Nephron (organoid): ENCODE measurements around the gene HIPK2.

Experiments
- H3K27ac Mint-ChIP-seq, 3 experiments: 2 replicates each; pipeline ENCODE4 v1.8.0; 2020; ENCODE audit warnings: mixed read lengths in 3 of 3, mild to moderate bottlenecking in 2 of 3, moderate library complexity in 1 of 3
- H3K27me3 Mint-ChIP-seq: 2 replicates; pipeline ENCODE4 v1.8.0; 2021; ENCODE audit warnings: low read depth, mild to moderate bottlenecking, moderate library complexity, mixed read lengths
- H3K36me3 Mint-ChIP-seq: 2 replicates; pipeline ENCODE4 v1.8.0; 2020; ENCODE audit warnings: low read depth, mixed read lengths
- H3K4me1 Mint-ChIP-seq: 2 replicates; pipeline ENCODE4 v1.8.0; 2020; ENCODE audit warnings: mixed read lengths
- H3K4me3 Mint-ChIP-seq, 3 experiments: 2 replicates each; pipeline ENCODE4 v1.8.0; 2020; ENCODE audit warnings: mild to moderate bottlenecking in 3 of 3, mixed read lengths in 3 of 3, moderate library complexity in 2 of 3
- H3K9me3 Mint-ChIP-seq: 2 replicates; pipeline ENCODE4 v1.8.0; 2020; ENCODE audit warnings: mixed read lengths
- CTCF ChIP-seq, 3 experiments: fragments of 200-600 bp; sonication (generic); IDR thresholded peaks; one replicate each; pipeline ENCODE4 v1.5.0; 2021; ENCODE audit warnings: antibody characterized with exemption in 3 of 3; ENCODE audit not compliant: unreplicated experiment in 3 of 3

The HIPK2 gene

GRCh38 chr7:139588632-139589031 is 189.2 kb downstream of the HIPK2 start:
- TF ChIP-seq CTCF (IDR thresholded peaks at IDR 0.05; ENCODE audit: unreplicated experiment in 3 of 3), result no peak
- no peak overlapping the region for H3K4me3 Mint-ChIP-seq
- H3K27me3 Mint-ChIP-seq, result no peaks in the 10 kb centered on the region
- H3K27ac Mint-ChIP-seq, result peak overlapping the region; percentile 57 to 94 (median 84)
- peaks cover 14% of the 10 kb centered on the region for H3K4me1 Mint-ChIP-seq
- H3K36me3 Mint-ChIP-seq, result peaks cover 88% of the 10 kb centered on the region
- H3K9me3 Mint-ChIP-seq, result no peaks in the 10 kb centered on the region

DNA sequence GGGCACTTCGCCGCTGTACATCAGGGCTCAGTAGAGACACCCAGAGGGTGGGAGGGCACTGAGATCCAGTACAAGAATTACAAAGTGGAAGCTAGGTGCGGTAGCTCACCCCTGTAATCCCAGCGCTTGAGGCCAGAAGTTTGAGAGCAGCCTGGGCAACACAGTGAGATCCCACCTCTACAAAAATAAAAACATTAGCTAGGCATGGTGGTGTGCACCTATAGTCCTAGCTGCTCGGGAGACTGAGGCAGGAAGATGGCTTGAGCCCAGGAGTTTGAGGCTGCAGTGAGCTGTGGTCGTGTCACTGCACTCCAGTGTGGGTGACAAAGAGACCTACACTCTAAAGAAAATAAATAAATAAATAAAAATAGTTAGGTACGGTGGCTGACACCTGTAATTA is 190.3 kb downstream of the HIPK2 start:
- Mint-ChIP-seq H3K9me3 (no peaks in the 10 kb centered on the region), H3K4me3 (no peak overlapping the region), H3K36me3 (peaks cover 86% of the 10 kb centered on the region), H3K27ac (no peak overlapping the region), H3K4me1 (peaks cover 14% of the 10 kb centered on the region), H3K27me3 (no peaks in the 10 kb centered on the region)
- TF ChIP-seq CTCF (IDR thresholded peaks at IDR 0.05; ENCODE audit: unreplicated experiment in 3 of 3), result no peak

- Mint-ChIP-seq H3K36me3 (peaks cover 81% of the 10 kb centered on the region), H3K4me1 (peaks cover 14% of the 10 kb centered on the region), H3K27me3 (no peaks in the 10 kb centered on the region), H3K9me3 (no peaks in the 10 kb centered on the region), H3K4me3 (no peak overlapping the region), H3K27ac (no peak overlapping the region)
- no peak for TF ChIP-seq CTCF (IDR thresholded peaks at IDR 0.05; ENCODE audit: unreplicated experiment in 3 of 3)
These were observed 191.5 kb downstream of the HIPK2 start for GRCh38 chr7:139586286-139586685.

GRCh38 chr7:139585042-139585441 is 192.8 kb downstream of the HIPK2 start:
- TF ChIP-seq CTCF (IDR thresholded peaks at IDR 0.05; ENCODE audit: unreplicated experiment in 3 of 3), result no peak
- no peaks in the 10 kb centered on the region for H3K27me3 Mint-ChIP-seq

DNA sequence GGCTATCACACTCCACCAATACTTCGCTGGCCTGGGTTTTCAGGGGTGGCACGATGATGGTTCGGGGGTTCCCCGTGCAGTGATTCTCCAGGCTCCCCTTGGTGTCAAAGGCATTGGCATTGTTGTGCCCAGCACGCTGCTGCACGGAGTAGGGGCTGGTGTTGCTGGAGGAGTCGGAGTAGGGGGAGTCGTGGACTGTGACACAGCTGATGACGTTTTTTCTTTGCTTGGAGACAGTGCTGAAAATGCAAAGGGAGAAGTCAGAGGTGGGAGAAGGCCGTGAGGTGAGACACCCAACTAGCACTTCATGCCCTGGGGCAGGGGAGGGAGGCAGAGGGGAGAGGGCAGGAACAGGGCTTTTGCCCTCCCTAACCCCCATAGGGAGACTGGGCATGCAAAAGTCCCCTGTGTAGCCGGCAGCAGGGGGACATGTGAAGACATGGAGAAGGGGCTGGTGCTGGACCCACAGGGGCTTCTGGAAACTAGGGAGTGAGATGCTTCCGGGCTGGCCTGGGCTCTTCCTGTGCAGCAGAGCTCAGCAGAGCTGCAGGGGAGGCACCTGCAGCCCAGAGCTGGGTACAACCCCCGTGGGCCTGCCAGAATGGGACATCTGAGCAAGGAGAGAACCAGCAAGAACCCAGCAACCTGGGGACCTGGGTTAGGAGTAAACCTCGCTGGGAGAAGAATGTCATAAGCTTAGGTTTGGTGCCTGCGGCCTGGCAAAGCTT is 193.8 kb downstream of the HIPK2 start:
- H3K4me3 Mint-ChIP-seq, result no peak overlapping the region
- H3K9me3 Mint-ChIP-seq, result no peaks in the 10 kb centered on the region
- peaks cover 9% of the 10 kb centered on the region for H3K4me1 Mint-ChIP-seq
- no peaks in the 10 kb centered on the region for H3K27me3 Mint-ChIP-seq
- no peak for TF ChIP-seq CTCF (IDR thresholded peaks at IDR 0.05; ENCODE audit: unreplicated experiment in 3 of 3)
- peaks cover 76% of the 10 kb centered on the region for H3K36me3 Mint-ChIP-seq
- no peak overlapping the region for H3K27ac Mint-ChIP-seq

More at GRCh38 chr7:139585042-139585441, 192.8 kb downstream of the HIPK2 start:
- Mint-ChIP-seq H3K36me3 (peaks cover 79% of the 10 kb centered on the region), H3K4me3 (no peak overlapping the region), H3K9me3 (no peaks in the 10 kb centered on the region), H3K27ac (peak overlapping the region in 1 of 3 experiments; percentile 29), H3K4me1 (peaks cover 14% of the 10 kb centered on the region)

DNA sequence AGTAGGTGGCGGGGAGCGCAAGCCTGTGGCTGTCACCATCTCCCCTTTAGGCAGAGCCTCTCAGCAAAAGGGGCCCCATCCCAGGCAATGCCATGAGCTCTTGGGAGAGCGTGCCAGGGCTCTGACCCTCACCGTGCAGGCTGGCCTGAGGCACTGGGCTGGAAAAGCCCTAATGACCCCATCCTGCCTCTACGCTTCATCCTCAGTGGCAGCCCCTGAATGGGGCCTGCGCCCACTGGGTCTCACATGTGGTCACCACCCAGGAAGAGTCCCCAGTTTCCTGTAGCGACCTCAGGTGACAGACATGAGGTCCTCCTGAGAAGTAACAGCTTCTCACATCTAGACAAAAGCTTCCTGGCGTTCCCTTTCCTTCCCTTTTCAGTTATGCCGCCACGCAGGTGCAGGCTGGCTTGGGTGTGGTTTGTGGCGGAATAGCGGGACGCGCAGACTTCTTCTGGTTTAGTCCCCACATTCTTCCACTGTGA is 195.1 kb downstream of the HIPK2 start:
- TF ChIP-seq CTCF (IDR thresholded peaks at IDR 0.05; ENCODE audit: unreplicated experiment in 3 of 3), result no peak
- Mint-ChIP-seq H3K27ac (no peak overlapping the region), H3K9me3 (no peaks in the 10 kb centered on the region)

More for the DNA sequence above, 195.1 kb downstream of the HIPK2 start:
- Mint-ChIP-seq H3K4me1 (no peaks in the 10 kb centered on the region), H3K27me3 (no peaks in the 10 kb centered on the region), H3K36me3 (peaks cover 74% of the 10 kb centered on the region), H3K4me3 (no peak overlapping the region)
